ENCODE measurements around the gene C1orf50.
A peak's percentile ranks its signal among the peaks of the same experiment; 100 is the strongest.
"Not testable (repeated sequence)": the region's sequence is repeated elsewhere in the genome, so short reads cannot be mapped to it uniquely, and the experiment has no call there.

The C1orf50 gene

DNA sequence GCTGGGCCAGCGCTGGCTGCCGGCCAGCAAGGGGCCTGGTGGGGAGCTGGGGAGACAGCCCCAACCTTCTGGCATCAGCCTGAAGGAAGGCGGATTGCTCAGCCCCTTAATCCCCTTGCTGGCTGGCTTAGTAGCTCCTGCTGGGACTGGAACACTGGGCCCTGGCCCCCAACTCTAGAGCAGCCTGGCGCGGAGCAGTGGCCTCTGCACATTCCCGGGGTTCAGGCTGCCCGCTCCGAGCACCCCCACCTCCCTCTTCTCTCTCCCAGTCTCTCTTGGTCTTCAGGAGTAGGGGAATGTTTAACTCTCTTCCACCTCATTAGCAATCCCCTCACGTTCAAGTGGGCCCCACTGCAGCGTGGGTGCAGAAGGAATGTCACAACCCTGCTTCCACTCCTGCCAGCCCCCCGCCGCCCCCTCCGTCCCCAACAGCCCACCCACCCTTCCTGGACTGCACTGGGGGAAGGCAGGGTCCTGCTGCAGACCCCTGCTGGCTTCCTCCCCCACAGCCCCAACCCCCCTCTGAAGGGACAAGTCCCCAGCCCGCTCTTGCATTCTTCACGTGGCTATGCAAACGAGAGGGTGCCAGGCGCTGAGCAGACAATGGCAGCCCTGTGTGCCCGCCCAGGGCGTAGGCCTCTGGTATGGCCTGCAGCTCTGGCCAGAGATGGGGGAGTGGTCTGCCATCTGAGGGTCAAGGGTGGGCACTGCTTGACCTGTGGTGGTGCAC lies 26.0 kb upstream of the C1orf50 start:
- DNase-seq = no peak

DNA sequence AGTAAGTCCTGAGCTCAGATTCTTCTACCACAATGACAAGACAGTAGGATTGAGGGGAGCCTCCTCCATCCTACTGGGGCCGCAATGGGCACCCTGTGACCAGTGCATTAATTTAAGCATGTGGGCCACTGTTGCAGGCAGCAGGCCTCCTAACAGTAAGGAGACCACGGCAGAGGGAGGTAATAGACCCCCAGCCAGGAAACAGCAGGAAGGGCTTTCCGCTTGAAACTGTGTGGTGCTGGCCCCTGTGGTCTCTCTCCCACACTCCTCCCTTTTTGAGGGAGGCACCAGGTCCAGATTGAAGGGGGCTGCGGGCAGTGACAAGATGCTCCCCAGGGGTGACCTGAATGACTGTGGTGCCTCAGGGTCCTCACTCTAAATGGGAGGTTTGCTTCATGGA lies 25.3 kb upstream of the C1orf50 start:
- DNase-seq = no peak

DNA sequence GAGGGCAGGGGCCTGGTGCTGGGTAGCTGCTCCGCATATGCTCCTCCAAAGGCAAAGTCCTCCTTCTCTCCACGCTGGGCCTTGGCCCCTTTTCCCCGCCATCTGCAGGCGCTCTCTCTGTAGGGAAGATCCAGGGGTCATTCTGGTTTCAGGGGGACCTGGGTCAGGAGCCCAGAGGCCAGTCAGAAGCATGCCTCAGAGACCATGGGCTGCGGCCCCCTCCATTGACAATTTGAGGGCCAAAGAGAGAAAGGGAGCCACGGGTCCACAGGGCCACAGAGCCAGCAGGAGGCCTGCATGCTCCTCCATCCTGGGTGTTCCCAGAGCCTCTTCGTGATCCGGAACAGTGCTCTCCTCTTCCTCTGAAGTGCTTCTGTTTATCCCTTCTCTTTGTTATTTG lies 24.9 kb upstream of the C1orf50 start:
- no peak for DNase-seq

DNA sequence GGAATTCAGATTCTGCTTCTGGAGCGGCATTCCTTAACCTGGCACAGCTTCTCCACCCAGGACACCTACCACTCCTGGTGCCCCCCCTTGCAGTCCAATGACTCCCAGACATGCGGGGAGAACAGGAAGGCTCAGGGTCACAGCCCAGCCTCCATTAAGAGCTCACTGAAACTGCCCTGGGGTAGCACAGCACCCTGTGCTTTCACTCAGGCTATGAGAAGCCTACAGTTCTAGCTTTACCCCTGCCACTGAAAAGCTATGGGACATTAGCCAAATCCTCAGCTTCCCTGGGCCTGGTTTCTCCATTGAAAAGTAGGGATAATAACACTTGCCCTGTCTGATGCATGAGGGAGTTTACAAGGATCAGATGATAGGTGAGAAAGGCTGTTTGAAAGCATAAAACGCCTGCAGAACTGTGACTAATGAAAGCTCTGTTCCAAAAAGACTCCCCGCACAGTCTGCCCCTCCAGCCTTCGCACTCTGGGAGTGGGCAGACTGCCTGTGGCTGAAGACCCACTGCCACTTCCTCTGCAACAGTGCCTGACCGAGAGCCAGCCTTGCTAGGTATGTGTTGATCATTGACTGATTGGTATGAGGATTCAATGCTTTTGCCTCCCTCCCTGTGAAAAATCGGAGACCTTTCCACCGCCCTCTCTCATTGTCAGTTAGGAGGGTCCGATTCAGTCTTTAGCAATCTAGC lies 24.3 kb upstream of the C1orf50 start:
- no peak for DNase-seq

DNA sequence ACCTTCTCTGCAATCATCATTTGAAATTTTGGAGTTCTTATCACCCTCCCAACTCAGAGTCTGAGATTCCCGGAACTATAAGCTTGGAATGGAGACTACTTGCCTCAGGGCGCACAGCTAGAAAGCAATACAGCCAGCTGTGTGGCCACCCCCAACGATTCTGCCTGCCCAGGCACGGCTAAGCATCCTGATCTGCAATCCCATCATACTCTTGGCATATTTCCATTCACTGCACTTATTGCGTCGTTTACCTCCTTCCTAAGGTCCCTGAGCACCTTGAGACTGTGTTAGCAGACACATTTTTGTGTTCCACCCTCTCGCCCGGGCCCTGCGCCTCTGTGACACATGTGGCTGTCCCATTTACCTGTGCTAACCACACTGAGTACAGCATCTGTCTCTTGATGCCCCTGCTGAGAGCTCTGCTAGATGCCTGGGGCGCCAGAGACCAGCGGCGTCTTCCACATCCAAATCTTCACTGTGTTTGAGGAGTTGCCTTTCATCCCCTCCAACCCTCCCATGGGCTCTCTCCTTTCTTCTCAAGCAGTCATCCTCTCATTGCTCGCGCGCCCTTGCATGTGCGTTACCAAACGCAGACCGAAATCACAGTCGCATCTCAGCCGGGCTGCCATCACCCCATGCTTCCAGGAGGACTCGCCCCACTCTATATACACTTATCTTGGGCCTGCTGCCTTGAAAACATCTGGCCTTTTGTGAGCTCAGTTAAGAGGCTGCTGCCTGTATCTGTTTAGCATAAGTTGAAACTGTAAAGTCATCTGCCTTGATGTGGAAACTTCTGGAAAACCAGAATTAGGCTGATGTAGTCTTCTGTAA lies 23.5 kb upstream of the C1orf50 start:
- DNase-seq = no peak

DNA sequence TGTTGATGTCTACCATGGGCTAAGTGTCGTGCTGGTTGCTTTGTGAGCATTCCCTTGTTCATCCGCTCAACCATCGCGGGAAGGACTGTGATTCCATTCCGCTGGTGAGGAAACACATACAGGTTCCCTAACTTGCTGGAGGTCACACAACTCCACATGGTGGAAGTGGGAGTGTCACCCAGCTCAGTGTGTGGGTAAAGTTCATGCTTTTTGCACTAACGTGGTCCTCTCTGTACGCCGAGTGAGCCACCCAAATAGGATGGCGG lies 23.0 kb upstream of the C1orf50 start:
- no peak for DNase-seq

DNA sequence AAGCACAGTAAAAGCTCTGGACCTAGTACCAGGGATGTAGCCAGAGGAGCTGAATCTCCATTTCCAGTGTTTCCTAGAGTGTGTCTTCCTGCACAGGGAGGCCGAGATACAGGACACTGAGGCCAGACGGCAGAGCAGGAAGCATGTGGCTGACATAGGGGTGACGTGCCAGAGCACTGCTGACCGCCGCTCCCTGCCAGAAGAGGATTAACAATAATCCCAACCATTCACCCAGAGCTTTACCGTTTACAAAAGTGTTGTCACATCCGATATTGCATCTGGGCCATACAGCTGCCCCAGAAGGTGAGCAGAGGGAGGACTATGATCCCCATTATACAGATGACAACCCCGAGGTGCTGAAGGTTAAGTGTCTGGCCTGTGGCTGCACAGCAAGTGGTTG lies 21.2 kb upstream of the C1orf50 start:
- DNase-seq = no peak

DNA sequence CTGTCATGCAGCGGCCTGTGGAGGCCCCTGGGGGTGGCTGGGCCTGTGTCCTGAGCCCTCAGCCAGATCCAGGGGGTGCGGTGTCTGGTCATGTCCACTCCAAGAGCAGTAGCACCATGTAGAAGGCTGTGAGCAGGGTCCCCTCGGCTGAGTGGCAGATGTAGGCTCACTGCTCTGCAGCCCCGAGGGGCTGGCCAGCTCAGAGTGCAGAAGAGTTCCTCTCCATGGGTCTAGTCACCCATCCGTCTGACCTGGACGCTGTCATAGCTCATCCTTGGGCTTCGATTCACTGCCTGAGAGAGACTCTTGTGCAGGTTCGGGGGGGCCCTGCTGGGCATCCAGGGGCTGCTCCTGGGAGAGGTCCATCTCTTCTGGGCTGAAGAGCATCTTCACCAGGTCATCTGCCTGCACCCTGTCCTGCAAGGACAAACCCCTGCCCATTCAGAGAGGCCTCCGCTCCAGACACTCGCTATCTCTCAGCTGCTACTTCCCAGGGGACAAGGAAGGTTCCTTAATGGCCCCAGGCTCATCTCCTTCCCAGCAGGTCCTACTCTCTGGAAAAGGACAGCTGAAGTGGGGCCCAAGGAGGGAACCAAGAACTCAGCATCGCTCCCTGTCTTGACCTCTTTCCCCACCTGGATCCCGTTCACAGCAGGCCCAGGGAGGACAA lies 20.5 kb upstream of the C1orf50 start:
- DNase-seq = no peak

DNA sequence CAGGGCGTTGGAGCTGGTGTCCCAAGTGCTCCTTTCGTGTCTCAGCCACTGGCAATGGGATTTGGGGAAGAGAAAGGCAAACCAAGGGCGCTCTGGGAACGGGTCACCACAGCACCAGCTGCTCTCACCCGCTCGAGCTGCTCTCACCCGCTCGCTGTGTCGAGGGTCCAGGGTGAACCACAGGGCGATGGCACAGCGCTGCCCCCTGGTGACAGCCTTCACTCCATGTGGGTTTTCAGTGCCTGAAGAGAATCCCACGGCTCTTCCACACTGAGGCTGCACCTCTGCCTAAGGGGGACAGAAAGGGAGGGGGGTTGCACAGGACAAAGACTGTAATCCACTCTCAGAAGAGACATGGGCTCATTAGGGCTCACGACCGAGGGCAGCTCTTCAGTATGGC lies 19.9 kb upstream of the C1orf50 start:
- DNase-seq = peak; percentile 19

DNA sequence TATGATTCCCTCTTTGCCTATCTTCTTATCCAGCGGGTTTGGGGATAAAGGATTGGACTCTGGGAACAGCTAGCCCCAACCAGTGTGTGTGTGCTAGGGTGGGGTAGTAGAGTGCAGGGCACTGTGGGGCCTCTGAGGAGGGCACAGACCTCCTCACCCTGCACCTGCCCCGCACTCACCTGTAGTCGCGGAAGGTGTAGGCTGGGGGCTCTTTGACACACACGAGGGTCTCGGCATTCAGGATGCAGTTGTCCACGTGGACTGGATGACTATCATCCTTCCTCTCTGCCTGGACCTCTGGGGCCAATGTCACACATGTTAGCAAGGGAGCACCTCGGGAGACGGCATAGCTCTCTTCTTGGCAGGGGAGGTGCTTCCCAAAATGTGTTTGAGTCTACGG lies 19.0 kb upstream of the C1orf50 start:
- no peak for DNase-seq

DNA sequence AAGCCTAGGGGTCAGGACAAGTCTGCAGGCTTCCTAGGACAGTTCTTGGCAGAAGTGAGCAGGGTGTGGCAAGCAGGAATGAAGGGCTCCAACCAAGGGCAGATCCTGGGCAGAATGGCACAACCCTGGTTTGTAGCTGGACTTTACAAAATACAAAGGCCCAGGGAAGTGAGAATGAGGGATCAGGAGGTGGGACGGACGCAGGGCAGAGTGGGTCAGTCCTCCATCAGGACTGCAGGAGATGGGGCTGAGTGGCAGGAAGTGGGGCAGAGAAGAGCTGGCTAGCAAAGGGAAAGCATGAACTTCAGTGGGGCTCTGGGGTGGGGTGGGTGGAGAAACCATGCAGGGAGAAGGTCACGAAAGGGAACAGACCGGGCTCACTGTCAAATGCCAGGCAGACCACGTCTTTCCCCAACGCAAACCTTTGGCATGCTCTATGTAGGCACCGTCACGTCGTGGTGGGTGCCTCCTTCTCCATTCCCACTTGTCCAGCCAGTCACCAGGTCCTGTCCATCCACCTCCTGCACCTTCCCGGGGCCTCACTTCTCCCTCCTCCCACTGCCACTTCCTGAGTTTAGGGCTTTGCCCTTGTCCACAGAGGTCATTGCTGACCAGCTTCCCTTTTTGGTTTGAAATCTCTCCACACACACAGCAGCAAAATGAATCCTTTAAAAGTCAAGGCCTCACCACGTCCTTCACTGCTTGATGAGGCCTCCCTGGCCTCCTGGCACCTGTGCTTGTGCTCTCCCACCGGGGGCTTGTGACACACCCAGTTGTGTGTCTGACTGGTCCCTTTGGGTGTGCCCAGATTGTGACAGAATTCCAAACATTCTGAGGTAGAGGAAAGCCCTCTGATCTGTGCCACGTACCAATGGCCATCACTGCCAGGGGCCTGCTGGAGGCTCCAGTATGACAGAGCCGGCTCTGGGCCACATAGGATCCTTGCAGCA lies 18.3 kb upstream of the C1orf50 start:
- DNase-seq = no peak

DNA sequence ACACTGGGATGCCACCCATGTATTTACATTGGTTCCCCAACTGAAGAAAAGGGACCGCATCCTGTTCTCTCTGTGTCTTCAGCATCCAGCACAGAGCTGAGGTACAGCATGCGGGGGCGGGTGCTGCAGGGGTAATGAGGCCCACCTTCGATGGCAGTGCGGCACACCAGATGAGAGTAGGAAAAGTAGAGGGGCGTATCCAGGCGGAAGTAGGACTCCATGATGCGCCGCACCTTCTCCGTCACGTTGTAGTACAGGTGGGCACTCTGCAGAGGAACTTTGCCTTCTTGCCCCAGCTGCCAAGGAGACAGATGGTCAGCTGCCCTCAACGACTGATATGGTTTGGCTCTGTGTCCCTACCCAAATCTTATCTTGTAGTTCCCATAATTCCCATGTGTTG lies 17.0 kb upstream of the C1orf50 start:
- no peak for DNase-seq

DNA sequence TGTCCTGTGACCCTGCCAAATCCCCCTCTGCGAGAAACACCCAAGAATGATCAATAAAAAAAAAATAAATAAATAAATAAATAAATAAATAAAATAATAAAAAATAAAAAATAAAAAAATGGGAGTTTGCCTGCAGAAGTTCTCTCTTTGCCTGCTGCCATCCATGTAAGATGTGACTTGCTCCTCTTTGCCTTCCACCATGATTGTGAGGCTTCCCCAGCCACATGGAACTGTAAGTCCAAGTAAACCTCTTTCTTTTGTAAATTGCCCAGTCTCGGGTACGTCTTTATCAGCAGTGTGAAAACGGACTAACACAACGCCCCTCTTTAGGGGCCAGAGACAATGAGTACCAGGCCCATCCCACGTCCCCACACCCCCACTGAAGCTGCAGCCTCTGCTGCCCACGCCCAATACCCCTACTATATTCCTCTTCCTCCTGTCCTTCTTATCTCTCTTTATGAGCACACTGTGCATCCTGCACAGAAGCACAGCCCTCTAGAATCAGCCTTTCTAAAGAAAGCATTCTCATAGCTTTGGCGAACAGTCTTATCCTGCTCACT lies 15.5 kb upstream of the C1orf50 start:
- not testable (repeated sequence) for DNase-seq

DNA sequence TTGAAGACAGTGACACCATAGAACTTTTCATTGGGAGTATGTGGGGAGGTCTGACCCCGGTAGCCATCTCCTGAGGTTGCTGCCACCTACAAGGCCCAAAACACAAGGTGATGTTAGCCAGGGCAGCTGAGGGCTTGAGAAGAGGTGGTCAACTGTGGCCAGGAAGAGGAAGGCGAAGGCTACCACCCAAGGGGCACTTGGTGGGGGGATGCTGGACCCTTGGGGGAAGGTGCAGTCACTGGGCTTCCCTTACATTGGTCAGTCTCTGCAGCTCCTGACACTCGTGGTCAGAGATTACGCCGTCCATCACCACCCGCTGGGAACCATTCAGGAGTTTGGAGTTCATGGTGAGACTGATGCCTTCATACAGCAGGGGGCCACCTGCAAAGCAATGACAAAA lies 14.8 kb upstream of the C1orf50 start:
- DNase-seq = no peak

DNA sequence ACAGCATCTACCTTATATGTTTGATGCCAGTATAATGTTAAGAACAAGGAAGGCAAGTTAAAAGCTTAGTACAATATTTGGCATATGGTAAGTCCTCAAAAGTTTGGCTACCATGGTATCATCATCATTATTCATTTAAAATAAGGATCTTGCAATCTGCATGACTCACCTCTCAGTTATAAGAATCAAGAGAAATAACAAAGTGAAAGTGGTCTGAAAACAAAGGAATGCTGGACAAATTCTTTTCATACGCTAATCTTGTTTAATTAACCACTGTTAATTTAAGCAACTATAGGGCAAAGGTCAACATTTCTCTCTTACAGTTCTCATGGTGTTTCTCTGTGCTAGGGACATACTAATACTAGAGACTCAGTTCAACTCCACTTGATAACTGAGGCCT lies 14.0 kb upstream of the C1orf50 start:
- DNase-seq = no peak

DNA sequence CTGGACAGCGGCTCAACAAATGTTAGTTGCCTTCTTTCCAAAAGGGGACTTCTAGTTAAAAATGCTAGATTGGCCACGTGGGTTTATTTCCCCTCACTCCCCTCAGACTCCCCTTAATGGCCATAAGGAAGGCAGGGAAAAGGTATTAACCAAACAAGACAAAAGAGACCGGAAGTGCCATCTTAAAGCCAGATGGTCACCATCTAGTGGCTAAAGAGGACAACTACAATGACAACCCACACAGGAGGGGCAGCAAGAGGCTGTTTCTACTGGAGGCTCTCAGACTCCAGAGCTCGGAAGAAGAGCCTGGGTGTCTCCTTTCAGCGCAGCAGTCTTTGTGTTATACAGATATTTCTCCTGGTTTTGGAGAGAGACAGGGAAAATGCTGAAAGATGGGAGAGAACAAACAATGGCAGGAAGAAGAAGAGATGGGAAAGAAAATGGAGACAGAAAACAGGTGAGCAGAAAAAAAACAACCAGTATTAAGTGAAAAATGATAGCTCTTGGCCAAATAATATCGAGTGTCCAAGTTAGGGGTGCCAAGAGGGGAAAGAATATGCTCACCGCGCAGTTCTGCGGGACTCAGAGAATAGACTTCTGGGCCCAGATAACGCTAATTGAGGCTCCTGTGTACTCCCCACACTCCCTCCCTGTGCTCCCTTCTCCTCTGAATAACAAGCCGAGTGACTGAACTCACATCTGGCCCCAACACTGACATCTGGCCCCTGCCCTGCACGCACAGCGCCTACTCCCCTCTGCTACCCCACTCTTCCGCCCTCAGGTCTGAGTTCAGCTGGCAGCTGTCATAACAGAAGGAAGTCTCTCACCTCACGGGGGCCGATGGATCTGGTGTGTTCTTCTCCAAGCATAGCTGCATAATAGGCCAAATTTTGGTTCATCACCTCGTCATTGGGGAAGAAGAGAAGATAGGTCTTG lies 9.8 kb upstream of the C1orf50 start:
- peak; percentile 19 for DNase-seq

DNA sequence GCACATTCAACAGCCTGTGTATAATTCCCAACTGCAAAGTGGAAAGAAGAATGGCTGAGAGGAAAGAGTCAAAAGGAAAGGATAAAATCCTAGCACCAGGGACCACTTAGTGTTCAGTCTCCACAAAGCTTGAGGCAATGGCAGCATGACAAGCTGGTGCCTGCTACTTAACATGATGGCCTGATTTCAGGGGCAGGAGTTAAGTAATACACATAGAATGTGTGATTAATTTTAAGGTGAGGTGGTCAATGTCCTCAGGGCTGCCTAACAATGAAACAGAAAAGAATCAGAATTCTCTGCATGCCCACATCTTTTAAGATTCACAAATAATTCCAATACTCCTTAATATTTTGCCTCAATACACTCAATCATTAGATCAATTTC lies 9.2 kb upstream of the C1orf50 start:
- no peak for DNase-seq

DNA sequence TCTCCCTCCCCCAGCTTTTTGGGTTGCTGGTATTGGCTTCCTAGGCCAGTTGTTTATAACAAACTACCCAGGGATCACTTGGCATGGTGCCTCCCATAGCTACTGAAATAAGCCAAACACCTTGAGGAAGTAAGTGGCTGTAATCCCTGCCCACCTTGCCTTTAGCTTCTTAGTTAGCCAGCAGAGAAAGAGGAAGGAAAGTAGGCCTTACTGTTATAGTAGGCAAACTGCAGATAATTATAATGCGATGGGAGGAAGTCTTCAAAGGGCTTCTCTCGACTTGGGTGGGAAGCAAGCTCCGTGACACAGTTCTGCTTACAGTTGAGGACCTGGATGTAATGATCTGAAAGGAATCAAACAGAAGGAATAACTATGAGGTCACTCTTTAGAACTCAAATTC lies 8.4 kb upstream of the C1orf50 start:
- DNase-seq = no peak

DNA sequence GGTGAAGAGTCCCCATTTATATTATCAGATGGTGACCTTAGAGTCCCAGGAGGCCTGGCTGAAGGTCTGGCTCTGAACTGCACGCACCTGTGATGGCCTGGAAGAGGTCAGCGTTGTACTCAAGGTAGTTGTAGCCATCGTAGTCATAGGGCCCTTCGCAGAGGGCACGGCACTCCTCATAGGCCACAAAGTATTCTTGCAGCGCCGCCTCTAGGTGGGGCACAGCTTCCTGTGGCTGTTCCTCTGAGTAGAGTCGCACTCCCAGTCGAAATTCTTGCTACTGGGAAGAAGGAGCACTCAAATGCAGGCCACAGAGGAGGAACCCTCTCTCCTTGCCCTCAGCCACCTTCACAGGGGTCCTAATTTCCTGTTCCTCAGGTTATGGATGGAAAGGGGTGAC lies 7.9 kb upstream of the C1orf50 start:
- DNase-seq = no peak

DNA sequence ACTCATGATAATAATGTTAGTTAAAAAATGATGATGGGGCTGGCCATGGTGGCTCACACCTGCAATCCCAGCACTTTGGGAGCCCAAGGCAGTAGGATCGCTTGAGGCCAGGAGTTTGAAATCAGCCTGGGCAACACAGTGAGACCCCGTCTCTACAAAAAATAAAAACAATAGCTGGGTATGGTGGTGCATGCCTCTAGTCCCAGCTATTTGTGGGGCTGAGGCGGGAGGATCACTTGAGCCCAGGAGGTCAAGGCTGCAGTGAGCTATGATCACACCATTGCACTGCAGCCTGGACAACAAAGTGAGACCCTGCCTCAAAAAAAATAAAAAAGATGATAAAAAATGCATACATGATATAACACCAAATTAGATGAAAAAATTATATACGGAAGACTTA lies 5.5 kb upstream of the C1orf50 start:
- DNase-seq = no peak

DNA sequence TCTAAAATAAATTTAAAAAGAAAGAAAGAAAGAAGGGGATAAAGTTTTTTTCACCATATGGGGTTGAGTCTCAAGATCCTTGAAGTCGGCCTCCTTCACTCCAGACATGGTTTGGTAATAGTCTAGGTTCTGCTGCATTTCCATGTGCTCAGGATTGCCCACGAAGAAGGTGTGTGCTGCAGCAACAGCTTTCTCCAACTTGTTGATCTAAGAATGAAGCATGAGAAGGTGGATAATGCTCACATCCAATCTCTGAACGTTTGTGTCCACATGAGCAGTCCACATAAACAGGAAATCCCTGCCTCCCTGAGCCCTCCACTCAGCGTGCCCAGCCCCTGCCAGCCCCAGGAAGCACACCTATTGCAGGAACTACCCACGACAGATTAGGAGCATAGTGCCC lies 4.8 kb upstream of the C1orf50 start:
- DNase-seq = no peak
